Activated T-cell treated with anti-CD3 and anti-CD28 coated beads, Interleukin-2, amount 50 U/mL, for 4 hours (primary cell): ENCODE data around the gene IPPK. TPM values are rescaled to one million over a fixed set of nuclear protein-coding genes. Genes with fewer than 3 reads are reported as not detected.

Experiments used
- ATAC-seq, 2 donors: fragments of 200-7000 bp; cut with Tn5 transposase; one replicate each; pipeline ENCODE4 v1.10.0; 2021
- DNase-seq: peaks from one replicate; pipeline ENCODE4 v3.0.0-alpha.2; 2020
- H3K27me3 Mint-ChIP-seq: one replicate; pipeline ENCODE4 v1.8.0; 2021; ENCODE audit warnings: low read depth, mixed read lengths
- H3K36me3 Mint-ChIP-seq: one replicate; pipeline ENCODE4 v1.8.0; 2022; ENCODE audit warnings: mixed read lengths; ENCODE audit not compliant: insufficient read depth
- H3K4me1 Mint-ChIP-seq: one replicate; pipeline ENCODE4 v1.8.0; 2021; ENCODE audit warnings: low read depth, mixed read lengths
- H3K4me3 Mint-ChIP-seq: one replicate; pipeline ENCODE4 v1.8.0; 2021; ENCODE audit warnings: mild to moderate bottlenecking, moderate library complexity, mixed read lengths
- H3K9me3 Mint-ChIP-seq: one replicate; pipeline ENCODE4 v1.8.0; 2021; ENCODE audit warnings: mixed read lengths
- total RNA-seq, 3 donors: library from RNA; stranded (reverse); gene quantifications; one replicate each; pipeline ENCODE4 v1.2.1, GENCODE V29; 2021

The IPPK gene
- total RNA-seq, 3 donors from 2014 or later = 12.8 to 14.6 (median 14.5) TPM

- no peaks in the 10 kb centered on the region for H3K9me3 Mint-ChIP-seq
- ATAC-seq = no peak
- DNase-seq = peak; percentile 49
- peaks cover 8% of the 10 kb centered on the region for H3K36me3 Mint-ChIP-seq
- H3K4me1 Mint-ChIP-seq = peaks cover 41% of the 10 kb centered on the region
- peak overlapping the region; percentile 93 for H3K4me3 Mint-ChIP-seq
- H3K27me3 Mint-ChIP-seq = no peaks in the 10 kb centered on the region
Measured at GRCh38 chr9:92668746-92669526, 995 bp downstream of the IPPK start.

GRCh38 chr9:92666912-92667532 is 2.9 kb downstream of the IPPK start:
- no peaks in the 10 kb centered on the region for H3K27me3 Mint-ChIP-seq
- peaks cover 47% of the 10 kb centered on the region for H3K4me1 Mint-ChIP-seq
- H3K4me3 Mint-ChIP-seq = no peak overlapping the region
- ATAC-seq (no peak), DNase-seq (no peak)
- H3K36me3 Mint-ChIP-seq = peaks cover 8% of the 10 kb centered on the region
- H3K9me3 Mint-ChIP-seq = no peaks in the 10 kb centered on the region

- H3K36me3 Mint-ChIP-seq = peaks cover 8% of the 10 kb centered on the region
- ATAC-seq (no peak), DNase-seq (no peak)
- H3K27me3 Mint-ChIP-seq = no peaks in the 10 kb centered on the region
- H3K9me3 Mint-ChIP-seq = no peaks in the 10 kb centered on the region
- H3K4me3 Mint-ChIP-seq = no peak overlapping the region
- H3K4me1 Mint-ChIP-seq = peaks cover 52% of the 10 kb centered on the region
Measured at GRCh38 chr9:92666236-92666635, 3.7 kb downstream of the IPPK start.

GRCh38 chr9:92665836-92666235 is 4.1 kb downstream of the IPPK start:
- no peaks in the 10 kb centered on the region for H3K27me3 Mint-ChIP-seq
- ATAC-seq (no peak), DNase-seq (no peak)
- no peak overlapping the region for H3K4me3 Mint-ChIP-seq
- H3K4me1 Mint-ChIP-seq = peaks cover 50% of the 10 kb centered on the region
- peaks cover 8% of the 10 kb centered on the region for H3K36me3 Mint-ChIP-seq
- no peaks in the 10 kb centered on the region for H3K9me3 Mint-ChIP-seq

GRCh38 chr9:92664394-92665152 is 5.4 kb downstream of the IPPK start:
- Mint-ChIP-seq H3K36me3 (peaks cover 8% of the 10 kb centered on the region), H3K9me3 (no peaks in the 10 kb centered on the region), H3K4me1 (peaks cover 48% of the 10 kb centered on the region), H3K27me3 (no peaks in the 10 kb centered on the region), H3K4me3 (no peak overlapping the region)
- DNase-seq = no peak
- peak; percentile 41 to 47 for ATAC-seq

- H3K4me1 Mint-ChIP-seq = peaks cover 44% of the 10 kb centered on the region
- H3K9me3 Mint-ChIP-seq = no peaks in the 10 kb centered on the region
- DNase-seq = no peak
- no peak for ATAC-seq
- H3K27me3 Mint-ChIP-seq = no peaks in the 10 kb centered on the region
- H3K36me3 Mint-ChIP-seq = peaks cover 8% of the 10 kb centered on the region
- H3K4me3 Mint-ChIP-seq = no peak overlapping the region
Measured at GRCh38 chr9:92663951-92664350, 6.0 kb downstream of the IPPK start.

GRCh38 chr9:92663126-92663525 is 6.8 kb downstream of the IPPK start:
- peaks cover 37% of the 10 kb centered on the region for H3K4me1 Mint-ChIP-seq
- DNase-seq = no peak
- H3K27me3 Mint-ChIP-seq = no peaks in the 10 kb centered on the region
- no peak overlapping the region for H3K4me3 Mint-ChIP-seq
- no peak for ATAC-seq
- H3K9me3 Mint-ChIP-seq = no peaks in the 10 kb centered on the region
- H3K36me3 Mint-ChIP-seq = peaks cover 8% of the 10 kb centered on the region

GRCh38 chr9:92661743-92662142 is 8.2 kb downstream of the IPPK start:
- DNase-seq (no peak), ATAC-seq (no peak)
- H3K27me3 Mint-ChIP-seq = no peaks in the 10 kb centered on the region
- H3K4me1 Mint-ChIP-seq = peaks cover 30% of the 10 kb centered on the region
- peaks cover 1% of the 10 kb centered on the region for H3K36me3 Mint-ChIP-seq
- H3K4me3 Mint-ChIP-seq = no peak overlapping the region
- no peaks in the 10 kb centered on the region for H3K9me3 Mint-ChIP-seq

- no peak overlapping the region for H3K4me3 Mint-ChIP-seq
- ATAC-seq (no peak), DNase-seq (no peak)
- peaks cover 28% of the 10 kb centered on the region for H3K4me1 Mint-ChIP-seq
- no peaks in the 10 kb centered on the region for H3K27me3 Mint-ChIP-seq
- H3K9me3 Mint-ChIP-seq = no peaks in the 10 kb centered on the region
- peaks cover 7% of the 10 kb centered on the region for H3K36me3 Mint-ChIP-seq
Measured at GRCh38 chr9:92661127-92661526, 8.8 kb downstream of the IPPK start.

- no peaks in the 10 kb centered on the region for H3K27me3 Mint-ChIP-seq
- DNase-seq (no peak), ATAC-seq (no peak)
- H3K9me3 Mint-ChIP-seq = no peaks in the 10 kb centered on the region
- no peak overlapping the region for H3K4me3 Mint-ChIP-seq
- peaks cover 23% of the 10 kb centered on the region for H3K4me1 Mint-ChIP-seq
- H3K36me3 Mint-ChIP-seq = peaks cover 10% of the 10 kb centered on the region
Measured at GRCh38 chr9:92660266-92660665, 9.7 kb downstream of the IPPK start.

GRCh38 chr9:92659601-92660000 is 10.3 kb downstream of the IPPK start:
- H3K9me3 Mint-ChIP-seq = no peaks in the 10 kb centered on the region
- no peak overlapping the region for H3K4me3 Mint-ChIP-seq
- H3K4me1 Mint-ChIP-seq = peaks cover 17% of the 10 kb centered on the region
- DNase-seq = no peak
- peaks cover 13% of the 10 kb centered on the region for H3K36me3 Mint-ChIP-seq
- no peaks in the 10 kb centered on the region for H3K27me3 Mint-ChIP-seq
- ATAC-seq = no peak

- Mint-ChIP-seq H3K27me3 (no peaks in the 10 kb centered on the region), H3K4me3 (no peak overlapping the region), H3K4me1 (peaks cover 10% of the 10 kb centered on the region), H3K36me3 (peaks cover 13% of the 10 kb centered on the region), H3K9me3 (no peaks in the 10 kb centered on the region)
- ATAC-seq (no peak), DNase-seq (no peak)
Measured at GRCh38 chr9:92658611-92659010, 11.3 kb downstream of the IPPK start.

- Mint-ChIP-seq H3K4me1 (peaks cover 6% of the 10 kb centered on the region), H3K36me3 (peaks cover 13% of the 10 kb centered on the region), H3K4me3 (no peak overlapping the region), H3K9me3 (no peaks in the 10 kb centered on the region), H3K27me3 (no peaks in the 10 kb centered on the region)
- DNase-seq = no peak
- no peak for ATAC-seq
Measured at GRCh38 chr9:92658176-92658575, 11.8 kb downstream of the IPPK start.

GRCh38 chr9:92657296-92658094 is 12.4 kb downstream of the IPPK start:
- no peak for ATAC-seq
- Mint-ChIP-seq H3K4me3 (no peak overlapping the region), H3K36me3 (peaks cover 13% of the 10 kb centered on the region), H3K27me3 (no peaks in the 10 kb centered on the region), H3K9me3 (no peaks in the 10 kb centered on the region), H3K4me1 (peaks cover 6% of the 10 kb centered on the region)
- DNase-seq = no peak
